GM19328 (cell line): ENCODE data around the gene ZC2HC1C.
"Not testable (repeated sequence)": the region's sequence is repeated elsewhere in the genome, so short reads cannot be mapped to it uniquely, and the experiment has no call there.

Experiments
- ATAC-seq: cut with Tn5 transposase; IDR thresholded peaks from one replicate; pipeline ENCODE4 v1.9.1; 2021; ENCODE audit warnings: mild to moderate bottlenecking, moderate library complexity; ENCODE audit not compliant: unreplicated experiment

Gene ZC2HC1C

GRCh38 chr14:75090353-75090752 is 20.9 kb downstream of the ZC2HC1C start:
- ATAC-seq: no peak

- no peak for ATAC-seq
These were observed 21.8 kb downstream of the ZC2HC1C start for GRCh38 chr14:75091251-75091650.

GRCh38 chr14:75092698-75093097 is 23.3 kb downstream of the ZC2HC1C start:
- ATAC-seq: no peak

GRCh38 chr14:75094896-75095295 is 25.5 kb downstream of the ZC2HC1C start:
- no peak for ATAC-seq

GRCh38 chr14:75095690-75096089 is 26.2 kb downstream of the ZC2HC1C start:
- no peak for ATAC-seq

- ATAC-seq: no peak
These were observed 27.5 kb downstream of the ZC2HC1C start for GRCh38 chr14:75096959-75097358.

GRCh38 chr14:75098212-75098611 is 28.8 kb downstream of the ZC2HC1C start:
- ATAC-seq: no peak

GRCh38 chr14:75098682-75099081 is 29.2 kb downstream of the ZC2HC1C start:
- ATAC-seq: no peak

- no peak for ATAC-seq
These were observed 32.0 kb downstream of the ZC2HC1C start for GRCh38 chr14:75101491-75101890.

- no peak for ATAC-seq
These were observed 37.7 kb downstream of the ZC2HC1C start for GRCh38 chr14:75107186-75107585.

- no peak for ATAC-seq
These were observed 40.4 kb downstream of the ZC2HC1C start for GRCh38 chr14:75109877-75110276.

GRCh38 chr14:75113932-75114539 is 44.6 kb downstream of the ZC2HC1C start:
- no peak for ATAC-seq

GRCh38 chr14:75119056-75119455 is 49.6 kb downstream of the ZC2HC1C start:
- ATAC-seq: no peak

GRCh38 chr14:75120541-75121291 is 51.3 kb downstream of the ZC2HC1C start:
- ATAC-seq: no peak

- no peak for ATAC-seq
These were observed 52.1 kb downstream of the ZC2HC1C start for GRCh38 chr14:75121552-75121951.

- no peak for ATAC-seq
These were observed 54.5 kb downstream of the ZC2HC1C start for GRCh38 chr14:75123991-75124390.

- ATAC-seq: no peak
These were observed 56.2 kb downstream of the ZC2HC1C start for GRCh38 chr14:75125617-75126016.

GRCh38 chr14:75126121-75126544 is 56.7 kb downstream of the ZC2HC1C start:
- ATAC-seq: no peak

GRCh38 chr14:75126679-75127473 is 57.4 kb downstream of the ZC2HC1C start, which contains the start of gene NEK9:
TSS of gene NEK9 (minus strand) at chr14:75127048. CDS start at chr14:75126921, 127 bp downstream.
- peak; percentile 87 for ATAC-seq

- not testable (repeated sequence) for ATAC-seq
These were observed 58.0 kb downstream of the ZC2HC1C start for GRCh38 chr14:75127474-75127820.

- no peak for ATAC-seq
These were observed 58.6 kb downstream of the ZC2HC1C start for GRCh38 chr14:75127903-75128595.
